Thoracic aorta (tissue), 2 donors: ENCODE results near the gene SLC17A9. TPM values are rescaled to one million over a fixed set of nuclear protein-coding genes. Genes with fewer than 3 reads are reported as not detected.

Experiments used
- ATAC-seq: fragments of 150-250 bp; one replicate; pipeline ENCODE4 v1.8.0; 2017; ENCODE audit warnings: low read depth; ENCODE audit not compliant: insufficient number of reproducible peaks, low FRiP score
- DNase-seq: peaks from one replicate; pipeline ENCODE4 v3.0.0-alpha.2; 2020; ENCODE audit warnings: low spot score
- H3K27ac ChIP-seq, 2 donors: fragments of 200-600 bp; sonication (generic); 1 replicate in 1 of 2; 2 replicates in 1 of 2; pipeline ENCODE4 v1.5.1; 2016; ENCODE audit warnings: mild to moderate bottlenecking in 2 of 2, moderate library complexity in 2 of 2
- H3K27me3 ChIP-seq: fragments of 200-600 bp; sonication (generic); replicated peaks from 2 replicates; pipeline ENCODE4 v1.6.0; 2016; ENCODE audit warnings: mild to moderate bottlenecking; ENCODE audit not compliant: insufficient read depth
- H3K36me3 ChIP-seq: fragments of 200-600 bp; sonication (generic); one replicate; pipeline ENCODE4 v1.5.1; 2016
- H3K4me1 ChIP-seq, 2 donors: fragments of 200-600 bp; sonication (generic); 1 replicate in 1 of 2; 2 replicates in 1 of 2; pipeline versions ENCODE4 v1.5.1 to v1.6.0; 2016; ENCODE audit warnings: low read depth in 2 of 2, mild to moderate bottlenecking in 1 of 2; ENCODE audit not compliant: control insufficient read depth in 1 of 2
- H3K4me3 ChIP-seq: fragments of 200-600 bp; sonication (generic); 2 replicates; pipeline ENCODE4 v1.5.1; 2016; ENCODE audit warnings: mild to moderate bottlenecking
- H3K9me3 ChIP-seq: fragments of 200-600 bp; sonication (generic); 2 replicates; pipeline ENCODE4 v1.5.1; 2016
- total RNA-seq, 2 donors: library from RNA; depleted of rRNA; stranded (reverse); fragments of >200 nt; gene quantifications; one replicate each; pipeline versions ENCODE4 v1.1.0 to v1.2.3, GENCODE V29; 2016
- TF ChIP-seq, protein P1 (sequence below): fragments of 200-600 bp; sonication (generic); IDR thresholded peaks from one replicate; pipeline ENCODE4 v1.5.1; 2019; ENCODE audit warnings: antibody characterized with exemption

The SLC17A9 gene
- total RNA-seq, 2 donors from 2014 or later: 17.9 to 18.8 TPM

DNA sequence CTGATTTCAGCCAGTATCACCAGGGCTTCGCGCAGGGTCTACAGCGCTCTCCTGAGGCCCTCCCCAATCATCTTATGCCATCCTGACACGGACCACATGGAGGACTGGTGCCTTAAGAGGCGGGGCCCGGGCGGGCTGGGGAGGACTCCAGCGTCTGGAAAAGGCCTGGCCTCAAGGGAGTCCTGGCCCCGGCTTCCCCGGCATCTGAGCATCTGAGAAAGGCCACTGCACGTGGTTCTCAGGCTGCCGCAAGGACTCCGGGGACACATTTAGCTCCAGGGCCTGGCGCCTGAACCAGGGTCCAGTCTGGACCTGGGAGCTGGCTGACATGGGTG, 32.9 kb downstream of the SLC17A9 start:
- ATAC-seq (no peak), DNase-seq (no peak)
- Histone ChIP-seq H3K27ac (no peak overlapping the region), H3K36me3 (no peaks in the 10 kb centered on the region), H3K4me3 (no peak overlapping the region), H3K9me3 (no peaks in the 10 kb centered on the region), H3K27me3 (no peaks in the 10 kb centered on the region), H3K4me1 (no peaks in the 10 kb centered on the region)
- TF ChIP-seq, protein P1, sequence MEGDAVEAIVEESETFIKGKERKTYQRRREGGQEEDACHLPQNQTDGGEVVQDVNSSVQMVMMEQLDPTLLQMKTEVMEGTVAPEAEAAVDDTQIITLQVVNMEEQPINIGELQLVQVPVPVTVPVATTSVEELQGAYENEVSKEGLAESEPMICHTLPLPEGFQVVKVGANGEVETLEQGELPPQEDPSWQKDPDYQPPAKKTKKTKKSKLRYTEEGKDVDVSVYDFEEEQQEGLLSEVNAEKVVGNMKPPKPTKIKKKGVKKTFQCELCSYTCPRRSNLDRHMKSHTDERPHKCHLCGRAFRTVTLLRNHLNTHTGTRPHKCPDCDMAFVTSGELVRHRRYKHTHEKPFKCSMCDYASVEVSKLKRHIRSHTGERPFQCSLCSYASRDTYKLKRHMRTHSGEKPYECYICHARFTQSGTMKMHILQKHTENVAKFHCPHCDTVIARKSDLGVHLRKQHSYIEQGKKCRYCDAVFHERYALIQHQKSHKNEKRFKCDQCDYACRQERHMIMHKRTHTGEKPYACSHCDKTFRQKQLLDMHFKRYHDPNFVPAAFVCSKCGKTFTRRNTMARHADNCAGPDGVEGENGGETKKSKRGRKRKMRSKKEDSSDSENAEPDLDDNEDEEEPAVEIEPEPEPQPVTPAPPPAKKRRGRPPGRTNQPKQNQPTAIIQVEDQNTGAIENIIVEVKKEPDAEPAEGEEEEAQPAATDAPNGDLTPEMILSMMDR: no peak

DNA sequence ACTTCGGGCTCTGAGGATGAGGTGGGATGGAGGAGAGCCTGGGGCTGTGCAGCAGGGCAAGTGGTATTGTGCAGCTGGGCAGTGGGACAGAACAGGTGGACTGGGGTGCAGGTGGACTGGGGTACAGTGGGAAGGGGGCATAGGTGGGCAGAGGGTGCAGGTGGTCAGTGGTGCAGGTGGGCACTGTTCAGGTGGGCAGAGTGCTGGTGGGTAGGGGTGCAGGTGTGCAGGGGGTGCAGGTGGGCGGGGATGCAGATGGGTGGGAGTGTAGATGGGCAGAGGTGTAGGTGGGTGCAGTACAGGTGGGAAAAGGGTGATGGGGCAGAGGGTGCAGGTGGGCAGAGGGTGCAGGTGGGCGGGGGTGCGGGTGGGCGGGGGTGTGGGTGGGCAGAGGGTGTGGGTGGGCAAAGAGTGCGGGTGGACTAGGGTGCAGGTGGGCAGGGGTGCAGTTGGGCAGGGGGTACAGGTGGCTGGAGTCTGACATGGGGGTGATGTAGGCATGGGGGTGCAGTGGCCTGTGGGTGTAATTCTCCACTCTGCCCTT, 33.8 kb downstream of the SLC17A9 start:
- no peak overlapping the region for H3K27ac ChIP-seq
- no peaks in the 10 kb centered on the region for H3K9me3 ChIP-seq
- TF ChIP-seq, protein P1: no peak
- no peaks in the 10 kb centered on the region for H3K27me3 ChIP-seq
- no peak overlapping the region for H3K4me3 ChIP-seq
- ATAC-seq (no peak), DNase-seq (no peak)
- H3K36me3 ChIP-seq: no peaks in the 10 kb centered on the region
- H3K4me1 ChIP-seq: no peaks in the 10 kb centered on the region

DNA sequence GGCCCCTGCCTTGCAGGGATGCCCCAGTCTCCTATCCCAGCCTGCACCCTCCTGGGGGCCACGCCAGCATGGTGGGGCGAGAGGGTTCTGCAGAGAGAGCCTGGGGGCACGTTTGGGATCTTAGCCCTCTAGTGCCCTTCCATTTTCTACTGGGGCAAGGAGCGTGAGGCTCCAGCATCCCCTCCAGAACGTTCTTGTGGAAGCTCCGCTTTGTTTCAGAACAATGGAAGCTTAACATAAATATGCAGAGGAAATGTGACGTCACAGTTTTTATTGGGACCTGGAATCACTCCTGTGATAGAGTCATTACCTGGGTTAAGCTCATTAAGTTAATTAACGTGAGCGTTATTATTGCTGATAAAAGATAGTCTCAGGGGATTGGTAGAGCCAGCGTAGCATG, 34.6 kb downstream of the SLC17A9 start:
- Histone ChIP-seq H3K36me3 (no peaks in the 10 kb centered on the region), H3K27ac (no peak overlapping the region), H3K4me1 (no peaks in the 10 kb centered on the region), H3K27me3 (no peaks in the 10 kb centered on the region), H3K9me3 (no peaks in the 10 kb centered on the region), H3K4me3 (no peak overlapping the region)
- ATAC-seq (no peak), DNase-seq (no peak)
- TF ChIP-seq, protein P1: no peak

DNA sequence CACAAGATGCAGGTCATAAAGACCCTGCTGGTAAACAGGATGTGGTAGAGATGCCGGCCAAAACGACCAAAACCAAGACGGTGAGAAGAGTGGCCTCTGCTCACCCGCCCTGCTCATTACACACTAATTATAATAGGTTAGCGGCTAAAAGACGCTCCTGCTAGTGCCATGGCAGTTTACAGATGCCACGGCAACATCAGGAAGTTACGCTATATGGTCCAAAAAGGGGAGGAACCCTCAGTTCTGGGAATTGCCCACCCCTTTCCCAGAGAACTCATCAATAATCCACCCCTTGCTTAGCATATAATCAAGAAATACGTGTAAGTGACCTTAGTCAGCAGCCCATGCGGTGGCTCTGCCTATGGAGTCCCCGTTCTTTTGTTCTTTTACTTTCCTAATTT, 36.7 kb downstream of the SLC17A9 start:
- TF ChIP-seq, protein P1: no peak
- H3K4me3 ChIP-seq: no peak overlapping the region
- H3K27ac ChIP-seq: no peak overlapping the region
- H3K27me3 ChIP-seq: no peaks in the 10 kb centered on the region
- H3K4me1 ChIP-seq: no peaks in the 10 kb centered on the region
- H3K36me3 ChIP-seq: no peaks in the 10 kb centered on the region
- DNase-seq: no peak
- H3K9me3 ChIP-seq: no peaks in the 10 kb centered on the region
- no peak for ATAC-seq

DNA sequence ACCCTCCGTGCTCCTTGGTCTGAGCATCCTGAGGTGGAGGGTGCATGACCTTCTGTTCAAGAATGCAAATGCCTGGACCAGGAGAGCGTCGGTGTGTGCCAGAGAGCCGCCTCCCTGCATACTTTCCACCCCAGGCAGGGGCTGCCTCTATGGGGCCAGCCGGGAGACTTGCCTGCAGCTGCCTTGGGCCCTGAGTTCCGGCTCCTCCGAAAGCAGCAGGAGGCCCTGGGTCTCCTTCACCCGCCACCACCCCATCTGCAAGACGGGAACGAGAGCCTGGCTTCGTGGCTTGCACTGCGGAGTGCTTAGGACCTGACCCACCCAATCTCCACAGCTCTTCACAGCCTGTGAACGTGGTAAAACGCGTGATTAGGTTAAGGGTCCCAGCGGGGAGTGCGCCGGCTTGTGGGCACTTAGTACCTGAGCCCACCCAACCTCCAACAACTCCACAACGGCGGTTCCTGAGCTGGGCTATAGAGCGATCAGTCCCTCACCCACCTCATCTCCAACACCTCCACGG, 37.9 kb downstream of the SLC17A9 start:
- no peak for DNase-seq
- Histone ChIP-seq H3K27me3 (no peaks in the 10 kb centered on the region), H3K9me3 (no peaks in the 10 kb centered on the region), H3K4me1 (no peaks in the 10 kb centered on the region), H3K36me3 (no peaks in the 10 kb centered on the region), H3K4me3 (no peak overlapping the region), H3K27ac (no peak overlapping the region)
- TF ChIP-seq, protein P1: no peak
- ATAC-seq: no peak
